Measurements from ENCODE around the gene RPS3. TPM values are rescaled to one million over a fixed set of nuclear protein-coding genes. Genes with fewer than 3 reads are reported as not detected.

The RPS3 gene
- total and polyA plus RNA-seq, 2 donors (not counting 1 experiment from before 2014, with no cell fraction given), result 3,389 to 3,642 TPM

GRCh38 chr11:75386942-75387630 is 12.2 kb upstream of the RPS3 start:
- Histone ChIP-seq H3K36me3 (replicated peaks in 1 of 2; ENCODE audit: control extremely low read depth in 1 of 2, control insufficient read depth in 1 of 2, extremely low read depth in 1 of 2, insufficient read depth in 2 of 2, low read length in 1 of 2) (no peaks in the 10 kb centered on the region), H4K20me1 (ENCODE audit: control insufficient read depth, insufficient read depth, low read length, poor library complexity, severe bottlenecking) (no peaks in the 10 kb centered on the region), H2AFZ (ENCODE audit: insufficient read depth, low read depth, low read length, poor library complexity, severe bottlenecking) (no peak overlapping the region), H3K9me3 (ENCODE audit: control extremely low read depth in 1 of 3, control insufficient read depth in 2 of 3, insufficient read depth in 1 of 3, low read length in 2 of 3) (no peaks in the 10 kb centered on the region), H3K4me1 (ENCODE audit: control insufficient read depth in 2 of 2, insufficient read depth in 2 of 2, low read length in 2 of 2) (peaks cover 4 to 6% of the 10 kb centered on the region in 2 donors), H3K27ac (ENCODE audit: low read length in 2 of 2) (no peak overlapping the region), H3K4me3 (ENCODE audit: control extremely low read depth in 1 of 5, extremely low read depth in 1 of 5, insufficient read depth in 1 of 5, low read depth in 2 of 5, low read length in 4 of 5) (no peak overlapping the region), H3K27me3 (replicated peaks in 1 of 4; ENCODE audit: control extremely low read depth in 1 of 4, control insufficient read depth in 3 of 4, insufficient read depth in 4 of 4, low read length in 3 of 4) (peaks cover 0 to 10% (median 3%) of the 10 kb centered on the region in 4 experiments), H3K4me2 (replicated peaks; ENCODE audit: low read depth, low read length, poor library complexity, severe bottlenecking) (no peak overlapping the region), H3K9ac (ENCODE audit: low read length) (no peak overlapping the region), H3K79me2 (ENCODE audit: control insufficient read depth, insufficient read depth, low read length) (no peaks in the 10 kb centered on the region)
- peaks cover 2% of the 10 kb centered on the region for H3K4me1 Mint-ChIP-seq
- H3K27me3 Mint-ChIP-seq, result peaks cover 17% of the 10 kb centered on the region
- WGBS (ENCODE audit: insufficient coverage), result 73% methylated on average over 1 of the region's 3 CpGs
- POLR2A ChIA-PET, result interaction anchor here (0.7 kb wide), 2 partner anchors 112 to 116 kb away, joined by 3 to 4 read pairs; no protein-coding TSS in a partner anchor
- TF ChIP-seq EZH2 (IDR thresholded peaks at IDR 0.05; ENCODE audit: borderline replicate concordance, insufficient read depth, low read depth, low read length, poor library complexity, severe bottlenecking) (no peak), CTCF (IDR thresholded peaks at IDR 0.05) (no peak)
- no peak for DNase-seq
- H3K4me3 Mint-ChIP-seq, result no peak overlapping the region
- CTCF ChIA-PET, result interaction anchor here (1.5 to 13.7 kb wide), 8 partner anchors 21 to 246 kb away, joined by 4 to 347 read pairs (median 10); no protein-coding TSS in a partner anchor
- H3K27ac Mint-ChIP-seq, result no peak overlapping the region
- intact Hi-C loops (cut with micrococcal nuclease), result no loop called here
- ATAC-seq (ENCODE audit: low read depth), result no peak
- no peaks in the 10 kb centered on the region for H3K9me3 Mint-ChIP-seq (ENCODE audit: insufficient read depth)

- intact Hi-C loops (cut with micrococcal nuclease), result loop anchor here (1.0 kb wide), 4 partner anchors 11 to 144 kb away; partner anchors contain the start of gene RPS3
- Mint-ChIP-seq H3K27ac (no peak overlapping the region), H3K9me3 (ENCODE audit: insufficient read depth) (no peaks in the 10 kb centered on the region), H3K4me3 (no peak overlapping the region), H3K27me3 (peaks cover 17% of the 10 kb centered on the region), H3K4me1 (peaks cover 2% of the 10 kb centered on the region)
- Histone ChIP-seq H3K27me3 (replicated peaks in 1 of 4; ENCODE audit: control extremely low read depth in 1 of 4, control insufficient read depth in 3 of 4, insufficient read depth in 4 of 4, low read length in 3 of 4) (peaks cover 0 to 10% (median 3%) of the 10 kb centered on the region in 4 experiments), H3K9ac (ENCODE audit: low read length) (no peak overlapping the region), H4K20me1 (ENCODE audit: control insufficient read depth, insufficient read depth, low read length, poor library complexity, severe bottlenecking) (no peaks in the 10 kb centered on the region), H2AFZ (ENCODE audit: insufficient read depth, low read depth, low read length, poor library complexity, severe bottlenecking) (no peak overlapping the region), H3K4me1 (ENCODE audit: control insufficient read depth in 2 of 2, insufficient read depth in 2 of 2, low read length in 2 of 2) (peaks cover 4 to 6% of the 10 kb centered on the region in 2 donors), H3K36me3 (replicated peaks in 1 of 2; ENCODE audit: control extremely low read depth in 1 of 2, control insufficient read depth in 1 of 2, extremely low read depth in 1 of 2, insufficient read depth in 2 of 2, low read length in 1 of 2) (no peaks in the 10 kb centered on the region), H3K4me3 (ENCODE audit: control extremely low read depth in 1 of 5, extremely low read depth in 1 of 5, insufficient read depth in 1 of 5, low read depth in 2 of 5, low read length in 4 of 5) (no peak overlapping the region), H3K9me3 (ENCODE audit: control extremely low read depth in 1 of 3, control insufficient read depth in 2 of 3, insufficient read depth in 1 of 3, low read length in 2 of 3) (no peaks in the 10 kb centered on the region), H3K4me2 (replicated peaks; ENCODE audit: low read depth, low read length, poor library complexity, severe bottlenecking) (no peak overlapping the region), H3K27ac (ENCODE audit: low read length in 2 of 2) (no peak overlapping the region), H3K79me2 (ENCODE audit: control insufficient read depth, insufficient read depth, low read length) (no peaks in the 10 kb centered on the region)
- ChIA-PET POLR2A (interaction anchor here (0.7 to 1.3 kb wide), 3 partner anchors 13 to 116 kb away, joined by 3 to 4 read pairs (median 3); no protein-coding TSS in a partner anchor), CTCF (interaction anchor here (0.8 to 13.7 kb wide), 14 partner anchors 7 to 247 kb away, joined by 3 to 347 read pairs (median 5); no protein-coding TSS in a partner anchor)
- no peak for TF ChIP-seq EZH2 (IDR thresholded peaks at IDR 0.05; ENCODE audit: borderline replicate concordance, insufficient read depth, low read depth, low read length, poor library complexity, severe bottlenecking)
- TF ChIP-seq CTCF (IDR thresholded peaks at IDR 0.05), result no peak
- no peak for ATAC-seq (ENCODE audit: low read depth)
- DNase-seq, result no peak
- no CpG with 5 or more reads among the region's 3 CpGs for WGBS (ENCODE audit: insufficient coverage)
These were observed 11.5 kb upstream of the RPS3 start for GRCh38 chr11:75387736-75388294.
